ENCODE measurements around the gene NRCAM. TPM values are rescaled to one million over a fixed set of nuclear protein-coding genes. Genes with fewer than 3 reads are reported as not detected.
"Not testable (repeated sequence)": the region's sequence is repeated elsewhere in the genome, so short reads cannot be mapped to it uniquely, and the experiment has no call there.

The NRCAM gene
- total RNA-seq, 1 experiment from 2014 or later: 30.8 TPM

GRCh38 chr7:108291791-108292440 is 164.3 kb downstream of the NRCAM start:
- DNase-seq: no peak
- H3K9me3 ChIP-seq (replicated peaks): no peaks in the 10 kb centered on the region
- H3K27me3 ChIP-seq: no peaks in the 10 kb centered on the region
- no peak overlapping the region for H3K27ac ChIP-seq
- peaks cover 15% of the 10 kb centered on the region for H3K4me1 ChIP-seq
- H3K4me3 ChIP-seq: no peak overlapping the region
- H3K36me3 ChIP-seq: no peaks in the 10 kb centered on the region

DNA sequence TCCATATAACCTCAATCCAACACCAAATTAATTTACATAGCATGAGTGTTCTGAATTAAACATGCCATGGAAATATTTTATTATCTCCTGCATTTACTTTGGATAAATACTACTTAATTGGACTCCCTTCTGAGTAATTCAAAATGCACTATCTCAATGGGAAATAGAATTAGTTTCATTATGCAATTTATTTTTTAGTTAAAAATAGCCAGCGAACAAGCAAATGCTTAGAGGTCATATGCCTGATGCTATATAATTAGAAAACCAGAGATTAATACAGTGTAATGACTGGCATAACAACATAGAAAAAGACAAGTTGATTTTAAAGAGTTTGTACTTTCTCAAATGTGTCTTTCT is 165.1 kb downstream of the NRCAM start:
- no peaks in the 10 kb centered on the region for H3K36me3 ChIP-seq
- H3K4me1 ChIP-seq: peaks cover 15% of the 10 kb centered on the region
- DNase-seq: no peak
- H3K9me3 ChIP-seq (replicated peaks): no peaks in the 10 kb centered on the region
- H3K4me3 ChIP-seq: no peak overlapping the region
- H3K27ac ChIP-seq: no peak overlapping the region
- no peaks in the 10 kb centered on the region for H3K27me3 ChIP-seq

DNA sequence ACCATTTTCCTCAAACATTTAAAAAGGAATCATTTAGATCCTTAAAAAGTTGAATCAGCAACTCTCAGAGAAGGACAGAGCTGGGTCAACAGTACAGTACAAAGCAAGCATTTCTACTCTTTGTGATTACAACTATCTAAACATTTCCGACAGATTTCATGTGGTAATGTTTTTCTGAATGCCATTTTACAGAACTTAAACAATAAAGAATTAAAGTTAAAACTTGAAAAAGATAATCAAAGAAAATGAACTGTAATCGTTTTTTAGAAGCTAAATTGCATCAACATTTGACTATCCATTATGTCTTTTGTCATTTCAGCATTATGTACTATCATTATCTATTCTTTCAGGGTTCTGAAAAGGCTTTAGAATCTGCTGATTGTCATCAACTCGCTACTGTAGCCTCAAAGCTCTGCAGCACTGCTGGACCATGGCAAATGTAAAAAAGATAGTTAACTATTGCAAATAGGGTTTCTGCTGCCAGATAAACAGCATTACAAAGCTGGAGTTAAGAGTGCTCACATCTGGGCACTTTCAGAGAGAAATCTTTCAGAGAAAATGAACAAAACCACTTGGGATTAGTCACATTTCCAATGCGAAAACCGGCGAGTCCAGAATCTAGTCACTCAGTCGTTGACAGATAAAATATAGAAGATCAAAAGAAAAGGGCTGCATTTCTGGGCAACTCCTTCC is 165.6 kb downstream of the NRCAM start:
- Histone ChIP-seq H3K4me3 (no peak overlapping the region), H3K4me1 (peaks cover 15% of the 10 kb centered on the region), H3K9me3 (replicated peaks) (no peaks in the 10 kb centered on the region), H3K27ac (no peak overlapping the region), H3K36me3 (no peaks in the 10 kb centered on the region), H3K27me3 (no peaks in the 10 kb centered on the region)
- DNase-seq: no peak

DNA sequence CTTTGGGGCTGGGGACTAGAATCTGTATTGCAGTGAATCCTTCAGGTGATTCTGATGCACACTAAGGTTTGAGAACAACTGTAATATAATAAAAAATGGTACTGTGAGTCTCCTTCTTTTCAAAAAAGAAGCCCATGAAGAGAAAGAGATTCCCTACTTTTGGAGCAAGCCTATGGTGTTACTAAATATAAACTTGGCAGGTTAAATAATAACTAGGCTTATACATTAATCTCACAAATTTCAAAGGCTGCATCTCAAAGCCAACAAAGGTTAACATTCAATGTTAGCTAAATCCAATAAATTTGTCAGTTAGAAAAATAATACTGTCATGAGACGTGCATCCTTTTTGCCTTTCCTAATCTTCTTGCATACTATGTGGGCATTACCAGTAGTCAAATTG is 166.4 kb downstream of the NRCAM start:
- Histone ChIP-seq H3K36me3 (no peaks in the 10 kb centered on the region), H3K4me3 (no peak overlapping the region), H3K27me3 (no peaks in the 10 kb centered on the region), H3K27ac (no peak overlapping the region), H3K9me3 (replicated peaks) (no peaks in the 10 kb centered on the region), H3K4me1 (peaks cover 9% of the 10 kb centered on the region)
- DNase-seq: no peak

DNA sequence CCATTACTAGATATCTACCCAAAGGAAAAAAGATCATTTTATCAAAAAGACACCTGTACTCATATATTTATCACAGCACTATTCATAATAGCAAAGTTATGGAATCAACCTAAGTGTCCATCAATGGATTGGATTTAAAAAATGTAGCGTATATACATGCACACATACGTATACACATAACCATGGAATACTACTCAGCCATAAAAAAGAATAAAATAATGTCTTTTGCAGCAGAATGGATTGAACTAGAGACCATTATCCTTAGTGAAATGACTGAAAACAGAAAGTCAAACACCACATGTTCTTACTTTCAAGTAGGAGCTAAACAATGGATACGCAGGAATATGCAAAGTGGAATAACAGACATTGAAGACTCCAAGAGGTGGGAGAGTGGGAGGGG is 168.4 kb downstream of the NRCAM start:
- Histone ChIP-seq H3K27ac (no peak overlapping the region), H3K36me3 (no peaks in the 10 kb centered on the region), H3K9me3 (replicated peaks) (no peaks in the 10 kb centered on the region), H3K4me1 (0 out of 2 replicates have a peak, but pooled peaks cover 2% of the 10 kb centered on the region), H3K27me3 (no peaks in the 10 kb centered on the region), H3K4me3 (no peak overlapping the region)
- DNase-seq: no peak

DNA sequence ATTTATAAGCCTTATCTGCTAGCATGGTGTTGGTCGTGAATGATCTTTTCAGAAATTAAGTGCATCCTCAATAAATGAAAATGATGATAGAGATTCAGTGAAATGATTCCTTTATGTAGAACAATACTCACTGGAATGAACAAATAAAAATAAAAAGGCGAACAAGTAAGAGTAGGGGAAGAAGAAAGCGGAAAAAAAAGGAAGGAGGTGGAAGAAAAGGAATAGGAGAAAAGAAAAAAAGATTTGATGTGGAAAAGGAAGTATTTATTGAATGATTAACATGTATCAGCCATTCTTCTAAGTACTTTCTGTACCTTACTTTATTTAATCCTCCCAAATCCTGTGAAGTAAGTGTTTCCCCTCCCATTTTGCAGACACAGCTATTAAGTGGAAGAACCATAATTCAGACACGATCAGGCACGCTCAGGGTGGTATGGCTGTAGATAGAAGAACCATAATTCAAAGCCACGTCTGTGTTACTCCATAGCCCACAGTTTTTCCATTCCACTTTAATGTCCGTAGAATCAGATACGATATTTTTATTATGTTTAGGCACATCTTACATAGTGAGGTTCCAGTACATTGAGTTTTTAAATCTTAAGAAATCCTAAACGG is 169.8 kb downstream of the NRCAM start:
- H3K27ac ChIP-seq: no peak overlapping the region

DNA sequence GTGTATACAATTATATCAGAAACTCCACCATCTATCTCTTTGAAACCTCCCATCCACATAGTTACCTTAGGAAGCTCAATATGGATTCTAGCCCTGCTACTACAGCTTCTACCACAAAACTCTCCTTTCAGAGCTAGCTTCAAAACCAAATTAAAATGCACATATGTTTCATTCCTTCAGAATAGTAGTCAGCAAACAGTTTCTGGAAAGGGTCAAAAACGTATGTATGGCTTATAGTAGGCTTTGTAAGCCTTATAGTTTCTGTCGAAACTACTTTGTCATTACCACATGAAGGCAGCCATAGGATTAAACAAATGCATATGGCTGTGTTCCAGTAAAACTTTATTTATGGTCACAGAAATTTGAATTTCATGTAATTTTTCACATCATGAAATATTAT is 170.5 kb downstream of the NRCAM start:
- Histone ChIP-seq H3K27me3 (no peaks in the 10 kb centered on the region), H3K4me3 (no peak overlapping the region), H3K9me3 (replicated peaks) (no peaks in the 10 kb centered on the region), H3K4me1 (no peaks in the 10 kb centered on the region), H3K36me3 (no peaks in the 10 kb centered on the region), H3K27ac (no peak overlapping the region)
- no peak for DNase-seq

More for the DNA sequence above, 169.8 kb downstream of the NRCAM start:
- Histone ChIP-seq H3K36me3 (no peaks in the 10 kb centered on the region), H3K4me1 (no peaks in the 10 kb centered on the region), H3K27me3 (no peaks in the 10 kb centered on the region), H3K4me3 (no peak overlapping the region), H3K9me3 (replicated peaks) (no peaks in the 10 kb centered on the region)
- no peak for DNase-seq

DNA sequence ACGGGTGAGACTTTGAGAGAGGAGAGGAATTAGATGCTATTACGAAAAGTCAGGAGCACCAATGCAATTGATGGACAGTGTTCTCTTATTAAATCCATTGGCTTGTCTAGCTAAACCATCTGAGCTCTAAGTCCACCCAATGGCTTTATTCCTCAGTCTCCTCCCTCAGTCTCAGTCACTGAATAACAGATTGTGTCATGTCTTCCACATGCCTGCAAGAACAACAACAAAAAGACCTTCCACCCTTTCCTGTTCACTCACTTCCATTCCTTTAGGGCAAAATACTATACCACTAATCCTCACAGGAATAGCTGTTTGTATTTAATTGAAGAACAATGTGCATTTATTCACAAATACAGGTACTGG is 171.2 kb downstream of the NRCAM start:
- Histone ChIP-seq H3K4me1 (no peaks in the 10 kb centered on the region), H3K4me3 (no peak overlapping the region), H3K27ac (no peak overlapping the region), H3K27me3 (no peaks in the 10 kb centered on the region), H3K9me3 (replicated peaks) (no peaks in the 10 kb centered on the region), H3K36me3 (no peaks in the 10 kb centered on the region)
- no peak for DNase-seq

DNA sequence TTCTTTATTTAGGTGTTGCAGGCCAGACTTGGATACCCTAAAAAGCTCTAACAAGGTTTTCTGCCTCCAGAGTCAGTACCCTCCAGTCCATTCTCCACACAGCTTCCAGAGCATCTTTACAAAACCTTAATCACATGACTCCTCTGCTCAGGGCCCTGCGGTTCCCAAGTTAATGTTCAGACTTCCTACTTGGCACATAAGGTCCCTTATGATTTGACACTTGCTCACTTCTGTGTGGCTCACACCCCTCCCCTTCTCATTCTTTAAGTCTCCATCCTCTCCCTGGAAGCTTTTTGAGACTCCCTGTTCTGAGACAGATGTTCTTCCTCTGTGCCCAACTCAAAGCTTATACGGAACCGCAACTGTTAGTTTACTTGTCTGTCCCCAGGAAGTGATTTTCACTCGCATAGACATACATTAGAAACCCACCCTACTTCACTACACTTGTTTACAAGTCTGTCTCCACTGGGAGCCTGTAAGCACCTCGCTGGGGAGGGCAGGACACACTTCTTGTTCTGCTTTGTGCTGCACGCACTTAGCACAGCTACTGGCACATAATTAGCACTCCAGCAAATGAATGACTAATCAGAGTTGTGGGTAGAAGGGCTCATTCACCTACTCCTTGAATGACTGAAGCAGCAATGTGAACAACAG is 171.8 kb downstream of the NRCAM start:
- no peaks in the 10 kb centered on the region for H3K4me1 ChIP-seq
- DNase-seq: no peak
- H3K27ac ChIP-seq: no peak overlapping the region
- no peak overlapping the region for H3K4me3 ChIP-seq
- H3K36me3 ChIP-seq: no peaks in the 10 kb centered on the region
- no peaks in the 10 kb centered on the region for H3K9me3 ChIP-seq (replicated peaks)
- no peaks in the 10 kb centered on the region for H3K27me3 ChIP-seq

DNA sequence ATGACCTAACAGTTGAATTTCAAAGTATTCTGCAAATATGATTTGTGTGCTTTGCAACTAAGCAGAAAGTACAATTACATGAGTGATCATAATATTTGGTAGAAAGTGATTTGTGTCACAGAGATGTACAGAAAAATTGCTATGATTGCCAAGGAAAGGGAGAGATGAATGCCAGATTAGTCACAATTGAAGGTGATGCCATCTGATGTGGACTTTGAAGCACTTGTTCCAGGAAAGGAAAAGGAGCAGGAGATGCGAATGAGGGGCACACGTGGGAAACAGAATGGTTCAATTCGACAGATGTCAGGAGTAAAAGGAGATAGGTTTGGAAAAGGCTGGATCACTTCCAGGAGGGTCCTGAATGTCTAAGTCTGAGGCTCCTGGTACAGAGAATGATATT is 173.0 kb downstream of the NRCAM start:
- no peak for DNase-seq
- no peak overlapping the region for H3K27ac ChIP-seq
- no peaks in the 10 kb centered on the region for H3K27me3 ChIP-seq
- no peaks in the 10 kb centered on the region for H3K4me1 ChIP-seq
- H3K4me3 ChIP-seq: no peak overlapping the region
- H3K36me3 ChIP-seq: no peaks in the 10 kb centered on the region
- no peaks in the 10 kb centered on the region for H3K9me3 ChIP-seq (replicated peaks)

DNA sequence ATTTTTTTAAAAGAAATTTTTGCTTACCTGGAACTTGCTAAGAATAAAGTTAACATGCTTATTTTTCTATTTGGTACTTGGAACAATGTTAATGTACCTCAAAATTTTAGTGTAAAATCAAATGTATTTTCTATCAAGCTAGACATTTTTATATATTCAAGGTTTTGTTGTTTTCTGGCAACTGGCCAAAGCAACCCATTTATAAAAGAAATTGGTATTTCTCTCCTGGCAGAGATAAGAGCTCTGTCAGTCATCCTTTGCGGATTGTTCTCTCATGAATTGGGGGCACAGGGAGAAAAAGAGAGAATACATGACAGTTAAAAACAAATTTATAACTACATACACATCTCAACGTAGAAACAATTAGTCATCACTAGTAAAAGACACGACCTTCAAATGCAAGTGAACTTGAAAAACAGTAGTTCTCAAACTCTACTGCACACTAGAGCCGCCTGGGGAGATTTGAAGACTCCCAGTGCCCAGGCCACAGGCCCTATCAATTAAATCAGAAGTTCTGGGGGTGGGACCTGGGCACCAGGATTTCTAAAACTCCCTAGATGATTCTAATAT is 173.7 kb downstream of the NRCAM start:
- no peaks in the 10 kb centered on the region for H3K36me3 ChIP-seq
- no peaks in the 10 kb centered on the region for H3K27me3 ChIP-seq
- H3K27ac ChIP-seq: no peak overlapping the region
- H3K4me1 ChIP-seq: no peaks in the 10 kb centered on the region
- no peak for DNase-seq
- 0 out of 2 replicates have a peak, but pooled peaks cover 2% of the 10 kb centered on the region for H3K9me3 ChIP-seq (replicated peaks)
- no peak overlapping the region for H3K4me3 ChIP-seq

- no peak overlapping the region for H3K4me3 ChIP-seq
- no peaks in the 10 kb centered on the region for H3K4me1 ChIP-seq
- no peak for DNase-seq
- H3K36me3 ChIP-seq: no peaks in the 10 kb centered on the region
- H3K27ac ChIP-seq: no peak overlapping the region
- H3K9me3 ChIP-seq (replicated peaks): peaks cover 9% of the 10 kb centered on the region; the same call in 1 of the 2 replicates
- no peaks in the 10 kb centered on the region for H3K27me3 ChIP-seq
Observed at GRCh38 chr7:108280136-108280535, 176.1 kb downstream of the NRCAM start.

- Histone ChIP-seq H3K27me3 (no peaks in the 10 kb centered on the region), H3K36me3 (no peaks in the 10 kb centered on the region), H3K4me1 (no peaks in the 10 kb centered on the region), H3K27ac (no peak overlapping the region), H3K9me3 (replicated peaks) (peaks cover 9% of the 10 kb centered on the region; the same call in 1 of the 2 replicates), H3K4me3 (no peak overlapping the region)
- DNase-seq: no peak
Observed at GRCh38 chr7:108278776-108279175, 177.5 kb downstream of the NRCAM start.

GRCh38 chr7:108278281-108278680 is 178.0 kb downstream of the NRCAM start:
- Histone ChIP-seq H3K4me1 (no peaks in the 10 kb centered on the region), H3K27me3 (no peaks in the 10 kb centered on the region), H3K4me3 (no peak overlapping the region), H3K36me3 (no peaks in the 10 kb centered on the region), H3K9me3 (replicated peaks) (peaks cover 9% of the 10 kb centered on the region; the same call in 1 of the 2 replicates), H3K27ac (no peak overlapping the region)
- no peak for DNase-seq

GRCh38 chr7:108274447-108274846 is 181.8 kb downstream of the NRCAM start:
- not testable (repeated sequence) for H3K36me3 ChIP-seq; H3K4me3 ChIP-seq; H3K4me1 ChIP-seq; H3K27ac ChIP-seq; H3K27me3 ChIP-seq; DNase-seq; H3K9me3 ChIP-seq (replicated peaks)

Measured in SJCRH30 (cell line).